Activated T-cell treated with anti-CD3 and anti-CD28 coated beads, Interleukin-2, amount 50 U/mL, for 4 hours (primary cell): ENCODE results near the gene HINT1. TPM values are rescaled to one million over a fixed set of nuclear protein-coding genes. Genes with fewer than 3 reads are reported as not detected.

Experiments used
- ATAC-seq, 2 donors: fragments of 200-7000 bp; cut with Tn5 transposase; one replicate each; pipeline ENCODE4 v1.10.0; 2021
- DNase-seq: peaks from one replicate; pipeline ENCODE4 v3.0.0-alpha.2; 2020
- H3K27me3 Mint-ChIP-seq: one replicate; pipeline ENCODE4 v1.8.0; 2021; ENCODE audit warnings: low read depth, mixed read lengths
- H3K36me3 Mint-ChIP-seq: one replicate; pipeline ENCODE4 v1.8.0; 2022; ENCODE audit warnings: mixed read lengths; ENCODE audit not compliant: insufficient read depth
- H3K4me1 Mint-ChIP-seq: one replicate; pipeline ENCODE4 v1.8.0; 2021; ENCODE audit warnings: low read depth, mixed read lengths
- H3K4me3 Mint-ChIP-seq: one replicate; pipeline ENCODE4 v1.8.0; 2021; ENCODE audit warnings: mild to moderate bottlenecking, moderate library complexity, mixed read lengths
- H3K9me3 Mint-ChIP-seq: one replicate; pipeline ENCODE4 v1.8.0; 2021; ENCODE audit warnings: mixed read lengths
- total RNA-seq, 3 donors: library from RNA; stranded (reverse); gene quantifications; one replicate each; pipeline ENCODE4 v1.2.1, GENCODE V29; 2021

HINT1 gene
- 100 to 1,000 TPM; 291 to 326 (median 308) TPM for total RNA-seq

DNA sequence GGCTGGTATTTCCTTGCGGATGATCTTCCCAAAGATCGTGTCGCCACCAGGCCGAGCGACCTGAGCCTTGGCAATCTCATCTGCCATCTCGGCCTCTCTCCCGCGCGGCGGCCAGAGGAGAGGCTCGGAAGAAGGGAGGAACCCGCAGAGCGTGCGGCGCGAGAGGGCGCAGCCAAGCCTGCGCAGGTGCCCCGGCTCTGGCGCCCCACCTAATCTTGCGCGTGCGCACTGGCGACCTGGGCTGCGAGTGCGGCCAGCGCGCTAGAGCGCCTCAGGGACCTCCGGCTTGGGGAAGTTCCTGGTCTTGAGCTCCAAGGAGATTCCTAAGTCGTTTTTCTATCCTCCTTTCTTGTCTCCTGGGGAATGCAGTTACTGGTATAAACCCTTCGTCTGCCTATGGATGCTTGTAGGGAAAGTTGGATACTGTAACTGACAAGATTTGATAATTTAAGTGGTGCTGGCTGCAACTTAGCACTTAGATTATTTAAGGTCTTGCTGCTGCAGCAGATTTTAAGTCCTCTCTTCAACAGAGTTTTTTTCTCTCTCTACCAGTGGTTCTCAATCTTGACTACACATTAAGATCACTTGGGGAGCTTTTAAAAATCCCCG, at the start of gene HINT1:
HINT1 (minus strand) TSS at position 138 of the 609 bp plus-strand sequence; CDS start at position 87, 51 bp downstream.
- Mint-ChIP-seq H3K4me3 (peak within 1 kb of the TSS; percentile 97), H3K9me3 (no peaks in the 10 kb centered on the region), H3K36me3 (peaks cover 27% of the 10 kb centered on the region), H3K27me3 (no peaks in the 10 kb centered on the region), H3K4me1 (peaks cover 50% of the 10 kb centered on the region)
- ATAC-seq, result peak; percentile 92 to 93
- peak; percentile 90 for DNase-seq

DNA sequence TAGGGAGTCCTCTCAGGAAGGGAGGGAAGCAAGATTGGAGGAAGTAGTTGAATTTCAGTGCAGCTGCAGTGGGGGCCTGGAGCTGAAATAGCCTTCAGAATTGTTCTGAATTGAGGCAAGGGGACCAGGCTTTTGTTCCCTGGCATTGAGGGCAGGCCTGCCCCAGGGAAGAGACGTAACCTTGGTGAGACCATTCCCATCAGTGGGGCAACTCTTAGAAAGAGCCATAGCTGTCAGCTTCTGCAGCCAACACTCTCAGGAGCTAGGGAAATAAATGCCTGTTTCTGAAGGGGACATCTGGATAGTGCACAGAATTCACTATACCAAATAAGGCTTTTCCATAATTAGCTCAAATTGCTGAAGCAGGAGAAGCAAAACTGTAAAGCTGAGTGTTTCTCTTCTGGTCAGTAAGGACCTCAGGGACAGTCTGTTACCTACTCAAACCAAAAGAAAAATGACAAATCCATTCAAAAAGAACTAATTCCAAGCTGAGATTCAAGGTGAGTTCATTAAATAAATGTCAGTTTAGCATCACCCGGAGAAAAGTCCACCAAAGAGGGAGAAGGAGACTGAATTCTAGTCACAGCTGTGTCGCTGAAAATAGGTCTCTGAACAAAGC, 49.7 kb upstream of the HINT1 start:
- ATAC-seq, result no peak
- no peaks in the 10 kb centered on the region for H3K36me3 Mint-ChIP-seq
- DNase-seq, result no peak
- H3K4me3 Mint-ChIP-seq, result no peak overlapping the region
- peaks cover 44% of the 10 kb centered on the region for H3K4me1 Mint-ChIP-seq
- H3K9me3 Mint-ChIP-seq, result no peaks in the 10 kb centered on the region
- no peaks in the 10 kb centered on the region for H3K27me3 Mint-ChIP-seq

DNA sequence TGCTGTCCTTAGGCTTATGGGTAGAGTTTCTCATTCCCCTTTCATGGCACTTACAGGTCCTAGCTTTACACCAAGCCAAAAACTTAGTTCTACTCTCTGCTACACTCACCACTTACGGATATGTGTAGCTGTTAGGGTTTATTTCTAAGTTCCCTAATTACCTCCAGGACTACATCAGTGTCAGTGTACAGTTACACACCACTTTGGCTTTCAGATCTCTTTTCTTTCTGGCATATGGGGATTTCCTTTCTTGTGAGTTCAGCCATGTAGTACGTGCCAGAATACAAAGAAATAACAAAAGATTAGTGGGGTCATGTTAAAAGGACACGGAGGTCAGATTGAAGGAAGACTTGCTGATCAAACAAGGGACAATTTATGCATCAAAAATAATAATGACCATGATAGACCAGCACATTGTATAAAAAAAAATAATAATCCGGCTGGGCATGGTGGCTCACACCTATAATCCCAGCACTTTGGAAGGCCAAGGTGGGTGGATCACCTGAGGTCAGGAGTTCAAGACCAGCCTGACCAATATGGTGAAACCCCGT, 47.5 kb upstream of the HINT1 start:
- Mint-ChIP-seq H3K27me3 (no peaks in the 10 kb centered on the region), H3K9me3 (no peaks in the 10 kb centered on the region), H3K36me3 (no peaks in the 10 kb centered on the region), H3K4me1 (peaks cover 47% of the 10 kb centered on the region), H3K4me3 (no peak overlapping the region)
- DNase-seq (no peak), ATAC-seq (no peak)

DNA sequence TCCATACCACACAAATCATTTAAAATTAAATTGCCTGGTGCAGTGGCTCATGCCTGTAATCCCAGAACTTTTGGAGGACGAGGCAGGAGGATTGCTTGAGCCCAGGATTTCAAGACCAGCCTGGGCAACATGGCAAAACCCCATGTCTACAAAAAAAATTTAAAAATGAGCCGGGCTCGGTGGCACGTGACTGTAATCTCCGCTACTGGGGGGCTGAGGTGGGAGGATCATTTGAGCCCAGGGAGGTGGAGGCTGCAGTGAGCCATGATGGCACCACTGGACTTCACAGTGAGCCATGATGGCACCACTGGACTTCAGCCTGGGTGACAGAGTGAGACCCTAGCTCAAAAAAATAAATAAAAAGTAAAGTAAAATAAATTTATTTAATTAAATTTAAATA, 46.6 kb upstream of the HINT1 start:
- Mint-ChIP-seq H3K9me3 (no peaks in the 10 kb centered on the region), H3K27me3 (no peaks in the 10 kb centered on the region), H3K4me1 (peaks cover 56% of the 10 kb centered on the region), H3K36me3 (no peaks in the 10 kb centered on the region), H3K4me3 (no peak overlapping the region)
- ATAC-seq (no peak), DNase-seq (no peak)

DNA sequence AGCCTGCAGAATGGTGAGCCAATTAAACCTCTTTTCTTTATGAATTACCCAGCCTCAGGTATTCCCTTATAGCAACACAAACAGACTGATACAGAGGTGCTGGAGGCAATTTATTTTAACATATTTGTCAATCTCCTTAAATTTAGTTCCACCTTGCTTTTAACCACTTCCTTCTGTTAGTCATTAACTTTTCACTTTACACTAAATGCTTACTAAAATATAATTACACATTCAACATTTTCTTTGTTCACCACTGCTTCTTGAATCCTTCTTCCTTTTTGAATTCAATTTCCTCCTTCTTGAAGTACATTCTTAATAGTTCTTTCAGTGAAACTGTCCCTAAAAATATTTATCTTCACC, 45.1 kb upstream of the HINT1 start:
- no peaks in the 10 kb centered on the region for H3K27me3 Mint-ChIP-seq
- H3K9me3 Mint-ChIP-seq, result peaks cover 5% of the 10 kb centered on the region
- ATAC-seq, result no peak
- no peaks in the 10 kb centered on the region for H3K36me3 Mint-ChIP-seq
- peak overlapping the region; percentile 71 for H3K4me3 Mint-ChIP-seq
- no peak for DNase-seq
- peaks cover 60% of the 10 kb centered on the region for H3K4me1 Mint-ChIP-seq

DNA sequence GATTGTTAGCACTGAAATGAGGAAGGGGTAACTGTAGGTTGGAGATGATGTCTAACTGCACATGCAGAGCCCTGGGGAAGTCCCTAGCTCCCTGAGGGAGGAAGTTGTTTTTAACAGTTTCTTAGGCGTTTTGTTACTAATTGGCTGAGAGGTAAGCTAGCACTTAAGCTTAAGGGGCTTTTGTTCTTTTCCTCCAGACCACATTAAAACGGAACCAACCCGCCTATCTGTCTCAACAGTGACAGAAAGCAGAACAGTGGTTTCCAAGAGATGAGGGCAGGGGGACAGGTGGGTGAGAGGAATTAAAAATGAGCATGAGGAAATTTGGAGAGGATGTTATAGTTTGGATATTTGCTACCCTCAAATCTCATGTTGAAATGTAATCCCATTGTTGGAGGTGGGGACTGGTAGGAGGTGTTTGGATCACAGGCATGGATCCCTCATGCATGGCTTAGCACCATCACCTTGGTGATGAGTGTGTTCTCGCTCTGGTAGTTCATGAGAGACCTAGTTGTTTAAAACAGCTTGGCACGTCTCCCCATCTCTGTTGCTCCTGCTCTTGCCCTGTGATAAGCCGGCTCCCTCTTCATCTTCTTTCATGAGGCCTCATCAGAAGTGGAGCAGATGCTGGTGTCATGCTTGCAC, 44.6 kb upstream of the HINT1 start:
- peak; percentile 93 for ATAC-seq
- Mint-ChIP-seq H3K4me1 (peaks cover 57% of the 10 kb centered on the region), H3K36me3 (peaks cover 1% of the 10 kb centered on the region), H3K9me3 (peaks cover 5% of the 10 kb centered on the region), H3K27me3 (no peaks in the 10 kb centered on the region), H3K4me3 (peak overlapping the region; percentile 71)
- peak; percentile 27 for DNase-seq

DNA sequence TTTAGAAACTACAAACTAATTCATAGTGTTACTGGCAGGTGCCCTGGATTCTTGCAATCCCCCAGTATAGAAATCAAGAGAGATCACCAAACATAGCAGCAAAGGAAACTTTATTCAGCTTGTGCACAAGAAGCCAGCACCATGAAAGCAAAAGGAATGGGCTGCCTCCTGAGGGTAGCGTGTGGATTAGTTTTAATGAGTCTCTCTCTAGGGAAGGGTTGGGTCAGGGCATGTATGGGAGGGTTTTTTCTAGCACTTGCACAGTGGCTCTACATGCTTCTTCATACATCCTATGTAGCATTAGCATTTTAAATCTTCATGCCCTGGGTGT, 44.1 kb upstream of the HINT1 start:
- ATAC-seq (no peak), DNase-seq (no peak)
- Mint-ChIP-seq H3K9me3 (peaks cover 5% of the 10 kb centered on the region), H3K4me3 (peak overlapping the region; percentile 71), H3K4me1 (peaks cover 52% of the 10 kb centered on the region), H3K36me3 (peaks cover 1% of the 10 kb centered on the region), H3K27me3 (no peaks in the 10 kb centered on the region)

DNA sequence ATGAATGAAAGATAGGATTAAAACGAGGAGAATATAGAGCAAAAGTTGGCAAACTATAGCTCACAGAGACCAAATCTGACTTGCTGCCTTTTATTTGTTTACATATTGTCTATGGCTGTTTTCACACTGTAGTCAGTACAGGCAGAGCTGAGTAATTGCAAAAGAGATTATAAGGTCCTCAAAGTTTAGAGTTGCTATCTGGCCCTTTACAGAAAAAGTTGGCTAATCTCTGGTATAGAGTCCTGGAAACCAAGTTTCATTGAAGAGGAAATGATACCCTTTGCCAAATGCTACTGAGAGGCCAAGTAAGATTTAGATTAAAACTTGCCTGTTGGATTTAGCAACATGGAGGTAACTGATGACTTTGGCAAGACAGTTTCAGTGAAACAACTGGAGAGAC, 41.7 kb upstream of the HINT1 start:
- no peaks in the 10 kb centered on the region for H3K27me3 Mint-ChIP-seq
- peaks cover 1% of the 10 kb centered on the region for H3K36me3 Mint-ChIP-seq
- H3K4me3 Mint-ChIP-seq, result no peak overlapping the region
- DNase-seq (no peak), ATAC-seq (no peak)
- peaks cover 43% of the 10 kb centered on the region for H3K4me1 Mint-ChIP-seq
- H3K9me3 Mint-ChIP-seq, result peaks cover 5% of the 10 kb centered on the region

DNA sequence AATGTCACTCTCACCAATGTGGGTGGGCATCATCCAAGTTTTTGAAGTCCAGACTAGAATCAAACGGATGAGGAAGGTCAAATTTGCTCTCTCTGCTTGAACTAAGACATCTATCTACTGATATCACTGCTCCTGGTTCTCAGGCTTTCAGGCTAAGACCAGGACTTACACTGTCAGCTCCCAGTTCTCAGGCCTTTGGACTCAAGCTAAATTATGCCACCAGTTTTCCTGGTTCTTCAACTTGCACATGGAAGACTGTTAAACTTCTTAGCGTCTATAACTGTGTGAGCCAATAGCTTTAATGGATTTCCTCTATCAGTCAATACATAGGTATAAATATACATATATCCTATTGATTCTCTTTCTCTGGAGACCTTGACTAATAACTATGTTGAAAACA, 41.0 kb upstream of the HINT1 start:
- Mint-ChIP-seq H3K9me3 (peaks cover 5% of the 10 kb centered on the region), H3K36me3 (peaks cover 1% of the 10 kb centered on the region), H3K27me3 (no peaks in the 10 kb centered on the region), H3K4me1 (peaks cover 39% of the 10 kb centered on the region), H3K4me3 (no peak overlapping the region)
- ATAC-seq, result no peak
- no peak for DNase-seq

DNA sequence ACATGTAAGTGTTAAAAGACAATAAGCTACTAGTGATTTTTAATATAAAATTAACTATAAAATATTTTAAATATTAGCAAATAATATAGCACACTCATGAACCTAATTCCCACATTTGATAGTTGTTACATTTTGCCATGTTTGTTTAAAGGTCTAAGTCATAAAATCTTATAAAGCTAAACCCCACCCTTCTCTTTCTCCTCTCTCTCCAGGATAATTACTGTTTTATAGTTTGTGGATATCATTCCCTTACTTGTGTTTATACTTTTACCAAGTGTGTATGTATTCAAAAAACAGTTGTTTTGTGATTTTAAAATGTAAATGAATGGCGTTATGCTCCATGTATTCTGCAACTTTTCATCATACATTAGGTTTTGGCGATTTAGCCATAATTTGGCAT, 39.9 kb upstream of the HINT1 start:
- Mint-ChIP-seq H3K4me3 (no peak overlapping the region), H3K36me3 (peaks cover 5% of the 10 kb centered on the region), H3K27me3 (no peaks in the 10 kb centered on the region), H3K9me3 (peaks cover 5% of the 10 kb centered on the region), H3K4me1 (peaks cover 29% of the 10 kb centered on the region)
- ATAC-seq, result no peak
- no peak for DNase-seq

DNA sequence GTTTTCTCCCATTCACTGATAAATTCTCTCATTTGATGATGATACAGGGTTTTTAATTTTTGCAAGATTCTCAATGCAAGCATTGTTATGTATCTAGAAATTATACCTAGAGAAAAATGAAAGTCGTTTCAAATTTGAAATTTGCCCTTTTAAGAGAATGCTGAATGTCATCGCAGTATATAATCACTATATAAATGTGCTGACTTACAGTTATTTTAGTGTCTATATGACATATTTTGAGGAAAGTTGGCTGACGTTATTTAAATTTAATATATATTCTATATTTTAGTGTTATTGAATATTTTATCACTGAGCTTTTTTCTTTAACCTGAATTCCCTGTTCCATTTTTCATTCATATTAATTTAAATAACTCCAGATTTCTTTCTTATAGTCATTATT, 35.5 kb upstream of the HINT1 start:
- peaks cover 1% of the 10 kb centered on the region for H3K4me1 Mint-ChIP-seq
- no peaks in the 10 kb centered on the region for H3K27me3 Mint-ChIP-seq
- peaks cover 1% of the 10 kb centered on the region for H3K9me3 Mint-ChIP-seq
- no peak overlapping the region for H3K4me3 Mint-ChIP-seq
- peaks cover 5% of the 10 kb centered on the region for H3K36me3 Mint-ChIP-seq
- ATAC-seq (no peak), DNase-seq (no peak)

DNA sequence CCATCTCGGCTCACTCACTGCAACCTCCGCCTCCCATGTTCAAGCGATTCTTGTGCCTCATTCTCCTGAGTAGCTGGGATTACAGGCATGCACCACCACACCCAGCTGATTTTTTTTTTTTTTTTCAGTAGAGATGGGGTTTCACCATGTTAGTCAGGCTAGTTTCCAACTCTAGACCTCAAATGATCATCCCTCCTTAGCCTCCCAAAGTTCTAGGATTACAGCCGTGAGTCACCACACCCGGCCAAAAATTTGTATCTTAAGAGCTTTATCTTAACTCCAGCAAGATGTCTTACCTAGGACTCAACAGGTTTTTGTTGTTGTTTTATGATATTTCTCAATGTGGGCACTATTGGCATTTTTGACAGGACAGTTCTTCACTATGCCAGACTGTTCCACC, 33.6 kb upstream of the HINT1 start:
- H3K27me3 Mint-ChIP-seq, result no peaks in the 10 kb centered on the region
- no peak for DNase-seq
- ATAC-seq, result no peak
- H3K4me3 Mint-ChIP-seq, result no peak overlapping the region
- H3K36me3 Mint-ChIP-seq, result peaks cover 7% of the 10 kb centered on the region
- peaks cover 4% of the 10 kb centered on the region for H3K4me1 Mint-ChIP-seq
- no peaks in the 10 kb centered on the region for H3K9me3 Mint-ChIP-seq

DNA sequence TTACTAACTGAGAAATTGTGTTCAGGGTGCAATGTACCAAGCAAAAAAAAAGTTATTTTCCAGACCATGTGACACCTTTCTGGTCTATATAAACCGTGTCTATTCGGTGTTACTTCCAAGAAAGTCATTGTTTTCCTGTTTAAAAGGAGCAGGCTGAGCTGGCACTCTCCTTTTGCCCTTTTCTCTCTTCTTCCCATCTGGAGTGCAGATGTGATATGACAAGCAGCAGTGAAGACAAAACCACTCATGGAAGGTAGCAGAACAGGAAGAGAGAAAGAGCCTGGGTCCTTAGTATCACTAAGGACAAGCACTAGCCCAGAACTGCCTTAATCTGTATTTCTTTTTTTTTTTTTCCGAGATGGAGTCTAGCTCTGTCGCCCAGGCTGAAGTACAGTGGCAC, 31.3 kb upstream of the HINT1 start:
- Mint-ChIP-seq H3K9me3 (no peaks in the 10 kb centered on the region), H3K4me3 (no peak overlapping the region), H3K4me1 (peaks cover 5% of the 10 kb centered on the region), H3K36me3 (peaks cover 14% of the 10 kb centered on the region), H3K27me3 (no peaks in the 10 kb centered on the region)
- no peak for DNase-seq
- no peak for ATAC-seq

DNA sequence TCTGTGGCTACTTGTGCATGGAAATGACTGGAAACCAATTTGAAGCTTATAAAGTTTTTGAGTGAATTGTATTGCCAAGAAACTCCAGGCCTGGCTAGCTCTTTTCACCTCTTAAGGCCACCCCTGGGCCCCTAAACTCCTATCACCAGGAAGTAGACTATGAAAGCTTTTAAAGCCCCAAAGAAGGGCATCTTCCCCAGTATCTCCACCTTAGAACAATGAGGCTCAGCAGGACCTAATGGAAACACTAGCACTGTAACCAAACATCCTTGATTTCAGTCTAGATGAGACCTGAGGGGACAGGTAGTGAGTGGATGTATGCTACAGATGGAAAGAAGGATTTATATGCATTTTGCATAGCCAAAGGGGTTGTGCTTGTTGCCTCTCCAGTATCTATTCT, 30.6 kb upstream of the HINT1 start:
- H3K4me3 Mint-ChIP-seq, result no peak overlapping the region
- no peaks in the 10 kb centered on the region for H3K9me3 Mint-ChIP-seq
- peaks cover 5% of the 10 kb centered on the region for H3K4me1 Mint-ChIP-seq
- no peak for DNase-seq
- peaks cover 14% of the 10 kb centered on the region for H3K36me3 Mint-ChIP-seq
- H3K27me3 Mint-ChIP-seq, result no peaks in the 10 kb centered on the region
- ATAC-seq, result no peak

DNA sequence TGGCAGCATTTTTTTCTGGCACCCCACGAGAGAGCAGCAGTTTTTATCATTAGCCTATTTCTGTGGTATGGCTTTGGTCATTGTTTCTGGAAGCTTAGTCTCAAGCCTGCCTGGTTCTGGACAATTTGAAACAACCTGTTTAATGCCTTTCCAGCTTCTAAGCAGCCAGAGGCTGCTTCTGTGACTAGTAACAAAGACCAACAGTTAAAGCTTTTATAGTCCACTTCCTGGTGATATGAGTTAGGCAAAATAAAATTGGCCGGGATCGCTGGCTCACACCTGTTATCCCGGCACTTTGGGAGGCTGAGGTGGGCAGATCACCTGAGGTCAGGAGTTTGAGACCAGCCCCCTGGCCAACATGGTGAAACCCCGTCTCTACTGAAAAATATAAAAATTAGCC, 29.7 kb upstream of the HINT1 start:
- no peaks in the 10 kb centered on the region for H3K9me3 Mint-ChIP-seq
- peaks cover 5% of the 10 kb centered on the region for H3K4me1 Mint-ChIP-seq
- ATAC-seq (no peak), DNase-seq (no peak)
- no peak overlapping the region for H3K4me3 Mint-ChIP-seq
- H3K36me3 Mint-ChIP-seq, result peaks cover 10% of the 10 kb centered on the region
- no peaks in the 10 kb centered on the region for H3K27me3 Mint-ChIP-seq
